HG03095 (cell line): ENCODE results near the gene PPARG.
"Not testable (repeated sequence)": the region's sequence is repeated elsewhere in the genome, so short reads cannot be mapped to it uniquely, and the experiment has no call there.

Experiments used
- ATAC-seq: cut with Tn5 transposase; IDR thresholded peaks from one replicate; pipeline ENCODE4 v1.9.1; 2021; ENCODE audit warnings: moderate library complexity; ENCODE audit not compliant: unreplicated experiment

The PPARG gene

DNA sequence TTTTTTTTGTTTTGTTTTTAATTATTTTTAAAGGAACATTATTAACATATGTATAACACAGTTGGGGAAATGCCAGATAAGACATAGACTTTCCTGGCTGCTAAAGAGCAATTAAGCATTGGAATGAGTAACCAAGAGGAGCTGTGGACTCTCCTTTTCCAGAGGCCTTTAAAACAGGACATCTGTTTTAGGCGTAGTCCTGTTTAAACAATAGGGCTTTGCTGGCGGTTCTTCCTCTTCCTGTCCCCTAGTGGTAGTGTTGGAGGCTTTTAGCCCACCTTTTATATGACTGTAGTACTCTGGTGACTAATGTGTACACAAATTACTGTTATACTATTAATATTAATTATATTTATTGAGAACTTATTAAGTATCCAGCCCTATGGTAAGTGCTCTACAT lies 81.9 kb downstream of the PPARG start:
- ATAC-seq = no peak

DNA sequence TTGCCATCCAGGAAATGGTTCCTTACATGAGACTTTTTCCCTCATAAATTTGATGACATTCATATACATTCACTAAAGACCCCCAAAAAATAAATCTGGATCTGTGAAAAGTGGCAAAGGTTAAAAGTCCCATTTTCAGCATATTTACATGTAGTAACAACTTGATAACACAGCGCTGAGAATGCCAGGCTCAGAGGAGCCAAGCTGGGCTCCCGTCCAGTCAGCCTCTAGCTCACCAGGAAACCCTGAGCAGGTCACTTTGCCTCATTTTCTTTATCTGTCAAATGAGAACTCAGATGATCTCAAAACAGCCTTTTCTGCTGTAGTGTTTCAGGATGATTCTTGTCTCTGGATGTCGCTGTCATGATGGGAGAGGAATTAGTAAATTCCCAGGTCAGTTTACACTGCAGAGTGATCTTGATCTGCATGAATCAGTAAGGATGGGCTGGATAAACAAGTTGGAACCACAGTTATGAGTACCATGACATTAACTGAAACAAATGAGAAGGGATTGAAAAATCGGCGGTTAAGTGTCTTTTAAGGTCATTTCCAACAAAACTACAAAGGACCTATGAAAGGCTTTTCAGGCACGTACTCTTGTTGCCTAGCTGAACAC lies 82.8 kb downstream of the PPARG start:
- no peak for ATAC-seq

DNA sequence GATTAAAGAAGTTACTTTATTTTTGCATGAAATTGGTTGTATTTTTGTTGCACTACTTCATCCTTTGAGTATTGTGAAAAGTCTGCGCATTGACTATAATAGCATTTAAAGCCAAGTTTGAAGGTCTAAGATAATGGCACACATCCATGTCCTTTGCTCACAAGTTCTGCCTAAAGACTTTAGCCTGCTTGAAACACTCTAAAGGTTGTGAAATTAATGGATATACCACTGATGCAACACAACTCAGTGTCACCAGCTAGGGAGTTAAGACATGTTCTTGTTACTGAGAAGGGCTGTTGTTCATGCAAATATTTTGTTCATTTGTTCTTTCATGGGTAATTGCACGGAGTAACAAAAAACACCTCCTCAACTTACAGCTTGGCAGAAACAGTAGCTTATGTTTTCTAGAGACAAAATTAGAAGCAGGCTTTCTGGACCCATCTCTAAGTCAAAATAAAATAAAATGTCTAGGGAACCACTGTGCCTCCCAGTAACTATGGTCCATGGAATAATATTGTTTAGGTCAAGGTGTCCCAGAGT lies 83.9 kb downstream of the PPARG start:
- no peak for ATAC-seq

DNA sequence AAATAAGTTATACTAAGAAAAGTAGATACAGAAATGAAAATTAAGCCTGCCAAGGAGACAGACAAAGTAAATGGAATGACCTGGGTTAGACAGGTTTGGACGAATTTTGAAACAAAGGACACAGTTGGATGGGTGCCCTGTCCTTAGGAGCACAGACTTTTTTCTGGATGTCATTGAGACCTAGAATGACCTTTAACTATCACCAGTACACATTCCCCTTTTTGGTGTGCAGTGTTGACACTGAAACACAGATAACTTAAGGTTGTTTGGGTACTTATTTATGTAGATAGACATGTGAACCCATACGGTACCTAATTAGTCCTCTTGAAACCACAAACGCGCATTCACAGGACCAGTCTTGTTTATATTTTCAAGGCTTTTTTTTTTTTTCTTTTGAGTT lies 86.7 kb downstream of the PPARG start:
- ATAC-seq = no peak

DNA sequence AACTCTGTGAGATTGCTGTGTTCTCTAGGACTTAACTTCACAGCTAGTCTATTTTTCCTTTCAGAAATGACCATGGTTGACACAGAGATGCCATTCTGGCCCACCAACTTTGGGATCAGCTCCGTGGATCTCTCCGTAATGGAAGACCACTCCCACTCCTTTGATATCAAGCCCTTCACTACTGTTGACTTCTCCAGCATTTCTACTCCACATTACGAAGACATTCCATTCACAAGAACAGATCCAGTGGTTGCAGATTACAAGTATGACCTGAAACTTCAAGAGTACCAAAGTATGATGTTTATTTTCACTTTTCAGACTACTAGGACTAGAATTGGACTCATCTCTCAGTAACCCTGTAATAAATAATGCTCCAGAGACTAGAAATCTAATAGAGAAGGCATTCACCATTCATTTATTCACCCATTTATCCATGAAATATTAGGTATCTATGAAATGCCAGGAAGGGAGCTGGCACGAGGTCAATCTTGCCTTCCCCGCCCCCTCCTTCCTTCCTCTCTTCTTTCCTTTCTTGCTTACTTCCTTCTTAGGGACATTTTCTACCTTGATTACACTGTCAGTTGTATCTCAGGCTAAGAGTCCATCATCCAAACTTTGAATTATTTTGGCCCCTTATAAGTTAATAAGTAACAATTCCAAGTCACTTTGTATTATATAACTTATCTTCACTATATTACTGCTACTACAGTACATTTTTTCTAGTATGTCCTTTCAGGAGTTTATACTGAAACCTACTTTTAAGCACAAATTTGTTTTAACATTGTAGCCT lies 91.0 kb downstream of the PPARG start:
- ATAC-seq = no peak

DNA sequence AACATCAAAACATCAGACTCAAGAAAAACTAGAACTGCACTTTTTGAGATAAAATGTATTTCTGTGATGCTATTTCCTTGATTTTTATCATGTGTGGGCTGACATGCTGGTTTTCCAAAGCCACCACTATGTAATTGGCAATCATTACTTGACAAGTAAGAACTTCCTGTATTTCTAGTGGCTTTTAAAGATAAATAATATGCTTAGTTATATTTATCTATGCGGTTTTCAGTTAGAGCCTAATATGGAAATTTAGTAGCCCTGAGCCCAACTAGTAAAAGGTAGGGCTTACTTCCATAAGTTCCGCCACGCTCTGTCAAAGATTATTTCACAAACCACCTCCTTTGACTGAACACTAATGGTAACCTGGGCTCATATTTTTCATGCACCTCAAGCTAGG lies 91.6 kb downstream of the PPARG start:
- ATAC-seq = no peak

DNA sequence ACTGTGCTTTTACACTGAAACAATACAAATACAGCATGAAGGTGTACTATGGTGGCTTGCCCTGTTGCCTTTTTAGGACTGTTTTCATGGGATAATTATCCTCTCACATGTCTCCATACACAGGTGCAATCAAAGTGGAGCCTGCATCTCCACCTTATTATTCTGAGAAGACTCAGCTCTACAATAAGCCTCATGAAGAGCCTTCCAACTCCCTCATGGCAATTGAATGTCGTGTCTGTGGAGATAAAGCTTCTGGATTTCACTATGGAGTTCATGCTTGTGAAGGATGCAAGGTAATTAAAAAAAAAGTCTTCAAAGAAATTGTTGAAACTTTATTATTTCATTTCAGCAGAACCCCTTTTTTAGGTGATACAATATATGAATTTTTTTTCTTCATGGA lies 92.3 kb downstream of the PPARG start:
- no peak for ATAC-seq

DNA sequence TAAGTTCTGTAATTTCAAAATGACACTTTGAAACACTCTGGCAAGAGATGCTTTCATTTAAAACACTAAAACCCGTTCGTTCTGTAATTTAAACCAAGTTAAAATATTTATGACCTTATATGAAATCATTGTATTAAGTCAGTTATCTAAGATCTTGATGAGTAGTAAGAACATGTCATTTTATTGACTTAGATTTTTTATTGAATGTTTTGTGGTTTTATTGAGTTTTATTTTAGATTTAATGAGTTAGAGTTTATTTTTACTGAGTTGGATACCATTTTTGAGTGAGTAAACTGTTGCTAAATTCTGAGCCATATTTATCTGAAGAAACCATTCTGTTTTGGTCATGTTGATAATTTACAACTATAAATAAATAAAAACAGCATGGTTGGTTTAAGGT lies 94.3 kb downstream of the PPARG start:
- no peak for ATAC-seq

DNA sequence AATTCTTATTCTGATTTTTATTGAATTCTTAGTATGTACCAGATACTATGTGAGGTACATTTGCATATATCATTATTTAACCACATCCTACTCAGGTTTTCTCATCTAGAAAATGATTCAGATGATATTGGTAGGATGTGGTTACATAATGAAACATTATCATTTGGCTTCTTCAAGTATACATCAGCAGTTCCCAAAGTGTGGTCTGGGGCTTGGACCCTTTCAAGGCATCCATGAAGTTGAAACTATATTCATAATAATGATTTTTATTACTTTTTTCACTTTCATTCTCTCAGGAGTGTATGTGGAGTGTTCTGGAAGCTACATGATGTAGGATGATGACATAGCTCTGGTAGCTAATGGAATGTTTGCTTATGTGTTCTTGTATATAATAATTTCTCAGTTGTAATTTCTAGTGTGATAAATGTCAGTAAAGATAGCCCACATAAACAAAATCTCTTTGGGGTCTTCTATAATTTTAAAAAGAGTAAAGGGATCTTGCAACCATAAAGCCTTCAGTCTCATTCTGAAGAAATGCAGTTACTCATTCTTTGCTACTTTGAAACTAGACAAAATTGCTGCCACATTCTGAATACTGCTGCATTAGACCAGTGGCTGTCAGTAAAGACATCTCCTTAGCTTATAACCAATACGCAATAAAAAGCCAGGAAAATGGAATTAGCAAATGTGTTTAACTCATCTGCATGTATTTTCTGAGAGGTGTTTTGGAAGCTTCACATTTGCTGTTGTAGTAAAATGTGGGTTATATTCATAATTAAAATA lies 95.8 kb downstream of the PPARG start:
- no peak for ATAC-seq

DNA sequence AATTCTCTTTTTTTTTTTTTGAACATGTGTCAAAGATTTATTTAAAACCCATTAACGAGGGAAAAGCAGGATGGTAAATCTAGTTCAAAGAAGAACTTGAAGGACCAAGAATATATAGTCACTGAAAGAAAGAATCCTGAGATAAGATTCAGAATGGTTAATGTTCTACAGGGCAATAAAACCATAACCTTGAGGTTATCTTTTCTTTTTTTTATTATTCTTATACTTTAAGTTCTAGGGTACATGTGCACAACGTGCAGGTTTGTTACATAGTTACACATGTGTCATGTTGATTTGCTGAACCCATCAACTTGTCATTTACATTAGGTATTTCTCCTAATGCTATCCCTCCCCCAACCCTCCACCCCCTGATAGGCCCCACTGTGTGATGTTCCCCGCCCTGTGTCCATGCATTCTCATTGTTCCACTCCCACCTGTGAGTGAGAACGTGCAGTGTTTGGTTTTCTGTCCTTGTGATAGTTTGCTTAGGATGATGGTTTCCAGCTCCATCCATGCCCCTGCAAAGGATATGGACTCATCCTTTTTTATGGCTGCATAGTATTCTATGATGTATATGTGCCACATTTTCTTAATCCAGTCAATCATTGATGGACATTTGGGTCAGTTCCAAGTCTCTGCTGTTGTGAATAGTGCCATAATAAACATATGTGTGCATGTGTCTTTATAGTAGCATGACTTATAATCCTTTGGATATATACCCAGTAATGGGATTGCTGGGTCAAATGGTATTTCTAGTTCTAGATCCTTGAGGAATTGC lies 97.8 kb downstream of the PPARG start:
- not testable (repeated sequence) for ATAC-seq

DNA sequence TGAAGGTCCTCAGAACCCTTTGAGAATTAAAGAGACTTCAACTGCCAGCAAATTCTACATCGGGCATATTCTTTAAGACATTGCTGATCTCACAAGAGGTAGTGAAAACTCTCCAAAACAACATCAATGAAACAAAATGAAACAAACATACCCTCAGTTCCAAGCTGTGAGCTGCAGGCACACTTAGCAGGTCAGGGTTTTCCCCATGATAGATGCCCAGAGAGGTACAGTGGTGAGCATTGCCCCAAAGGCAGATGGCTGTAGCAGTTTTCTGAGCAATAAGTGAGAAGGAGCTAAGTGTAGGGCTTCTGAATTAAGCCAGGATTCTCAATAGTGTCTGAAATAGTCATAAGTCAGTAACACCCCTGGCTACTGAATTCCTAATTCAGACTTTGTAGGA lies 99.3 kb downstream of the PPARG start:
- ATAC-seq = no peak

DNA sequence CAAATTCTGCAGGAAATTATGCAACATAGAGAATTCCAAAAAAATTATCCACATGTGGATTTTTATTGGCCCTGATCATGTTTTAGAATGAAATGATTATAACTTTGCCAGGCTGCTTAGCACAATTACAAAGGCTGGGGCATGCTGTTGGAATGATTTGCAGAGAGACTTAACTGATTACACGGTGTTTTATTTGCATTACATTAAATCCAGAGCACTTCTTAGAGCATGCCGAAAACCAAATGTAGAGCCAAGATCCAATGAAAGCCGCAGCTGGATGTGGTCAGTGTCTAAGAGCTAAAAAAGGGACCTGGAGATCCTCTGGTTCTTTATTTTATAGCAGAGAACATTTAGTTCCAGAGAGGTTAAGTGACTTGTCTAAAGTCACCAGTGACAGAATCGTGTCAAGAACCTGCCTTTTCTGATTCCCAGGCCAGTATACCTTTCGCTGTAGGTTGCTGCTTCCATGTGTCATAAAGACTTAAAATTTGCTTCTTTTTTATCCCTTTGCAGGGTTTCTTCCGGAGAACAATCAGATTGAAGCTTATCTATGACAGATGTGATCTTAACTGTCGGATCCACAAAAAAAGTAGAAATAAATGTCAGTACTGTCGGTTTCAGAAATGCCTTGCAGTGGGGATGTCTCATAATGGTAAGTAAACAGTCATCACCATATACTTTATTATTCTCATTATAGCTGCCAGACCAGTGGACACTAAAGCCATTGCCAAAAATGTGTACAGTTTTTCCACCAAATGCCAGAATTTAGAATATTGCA lies 103.4 kb downstream of the PPARG start:
- ATAC-seq = no peak

DNA sequence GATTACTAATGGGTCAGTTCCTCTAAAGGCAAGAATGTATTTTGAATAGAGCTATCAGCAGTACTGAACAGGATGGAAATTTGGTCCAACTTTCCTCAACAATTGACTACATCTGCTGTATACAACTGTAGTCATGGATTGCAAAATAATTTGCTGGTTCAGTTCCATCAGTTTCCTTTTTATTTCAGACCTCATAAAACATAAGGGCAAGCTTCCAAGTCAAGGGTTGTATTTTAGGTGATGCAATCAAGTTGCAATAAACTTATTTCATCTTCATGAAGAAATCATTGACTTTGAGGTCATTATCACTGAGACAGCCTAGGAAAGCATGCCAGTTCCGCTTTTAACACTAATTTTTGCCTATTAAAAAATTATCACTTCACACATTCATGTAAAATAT lies 105.0 kb downstream of the PPARG start:
- no peak for ATAC-seq

DNA sequence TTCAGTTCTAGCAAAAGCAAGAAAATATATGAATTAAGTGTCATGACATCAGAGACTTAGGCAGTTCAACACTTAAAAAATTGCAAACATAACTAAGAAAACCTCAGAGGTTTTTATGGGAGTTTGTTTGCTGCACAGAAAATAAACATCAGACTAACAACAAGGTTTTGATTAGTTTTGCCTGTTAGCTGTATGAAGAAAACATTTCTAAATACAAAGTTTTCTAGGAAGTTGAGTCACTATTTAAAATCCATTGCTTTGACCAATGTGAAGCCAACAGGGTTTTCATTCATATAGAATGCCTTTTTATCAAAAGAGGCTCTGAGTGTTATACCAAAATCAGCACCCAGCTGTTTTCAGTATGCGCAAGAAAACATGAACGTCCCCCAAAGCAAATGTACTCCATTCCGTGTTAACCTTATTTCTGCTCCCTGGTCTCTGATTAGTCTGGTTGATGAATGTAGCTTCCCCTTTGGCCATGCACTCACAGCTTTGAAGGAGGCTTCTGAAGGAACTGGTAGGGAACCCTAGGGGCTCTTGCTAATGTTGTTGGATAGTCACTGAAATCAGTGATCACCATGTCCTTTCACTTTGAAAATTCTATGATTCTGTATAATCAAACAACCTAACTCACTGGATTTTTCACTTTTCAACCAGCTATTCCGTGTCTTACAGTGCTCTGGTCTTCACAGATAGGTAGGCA lies 105.8 kb downstream of the PPARG start:
- no peak for ATAC-seq

DNA sequence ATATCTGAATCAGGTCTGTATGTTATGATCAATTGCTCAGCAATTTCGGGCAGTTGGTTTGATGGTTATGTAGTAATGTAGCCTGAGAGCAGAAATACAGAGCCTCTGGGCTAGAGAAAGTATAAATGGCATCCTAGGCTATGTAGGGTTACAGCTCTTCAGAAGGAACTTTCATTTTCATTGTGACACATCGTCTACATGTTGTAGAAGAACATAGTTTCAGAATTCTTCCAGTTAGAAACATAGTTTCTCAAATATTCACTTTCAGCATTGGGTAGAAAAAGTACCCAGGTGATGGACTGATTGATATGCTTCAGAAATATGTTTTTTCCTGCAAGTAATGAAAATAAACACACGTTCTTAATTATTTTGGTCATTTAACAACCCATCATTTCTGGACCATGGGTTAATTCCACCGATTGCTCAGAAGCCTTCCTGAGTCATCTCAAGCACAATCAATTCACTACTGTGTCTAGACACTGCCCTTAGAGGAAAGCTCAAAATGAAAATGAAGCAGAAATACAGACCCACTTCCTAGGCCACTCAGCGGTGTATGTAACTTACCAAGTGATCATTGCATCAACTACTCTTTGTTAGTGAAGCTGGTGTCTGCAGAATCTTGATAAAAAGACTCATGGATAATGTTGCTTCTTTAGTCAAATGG lies 106.6 kb downstream of the PPARG start:
- peak; percentile 97 for ATAC-seq

DNA sequence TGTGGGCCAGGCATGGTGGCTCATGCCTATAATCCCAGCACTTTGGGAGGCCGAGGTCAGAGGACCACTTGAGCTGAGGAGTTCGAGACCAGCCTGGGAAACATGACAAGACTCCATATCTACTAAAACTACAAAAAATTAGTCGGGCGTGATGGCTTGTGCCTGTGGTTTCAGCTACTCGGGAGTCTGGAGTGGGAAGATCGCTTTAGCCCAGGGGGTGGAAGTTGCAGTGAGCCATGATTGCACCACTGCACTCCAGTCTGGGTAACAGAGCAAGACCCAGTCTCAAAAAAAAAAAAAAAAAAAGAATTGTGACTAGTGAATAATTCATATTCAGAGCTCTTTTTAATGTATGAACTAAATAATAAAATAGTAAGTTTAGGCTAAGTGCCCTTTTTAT lies 107.6 kb downstream of the PPARG start:
- no peak for ATAC-seq

DNA sequence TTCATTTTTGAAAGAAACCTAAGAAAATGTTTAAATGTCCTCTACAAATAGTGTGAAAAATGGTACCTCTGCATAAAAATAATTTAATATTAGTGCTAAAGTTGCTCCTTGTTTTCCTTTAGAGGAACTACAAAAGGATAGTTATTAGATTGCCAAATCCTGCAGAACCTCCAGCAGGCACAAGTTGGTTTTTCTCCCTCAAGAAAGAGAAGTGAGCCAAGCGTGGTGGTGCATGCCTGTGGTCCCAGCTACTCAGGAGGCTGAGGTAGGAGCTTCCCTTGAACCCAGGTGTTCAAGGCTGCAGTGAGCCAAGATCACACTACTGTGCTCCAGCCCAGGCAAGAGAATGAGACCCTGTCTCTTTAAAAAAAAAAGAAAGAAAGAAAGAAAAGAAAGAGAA lies 110.4 kb downstream of the PPARG start:
- ATAC-seq = no peak

DNA sequence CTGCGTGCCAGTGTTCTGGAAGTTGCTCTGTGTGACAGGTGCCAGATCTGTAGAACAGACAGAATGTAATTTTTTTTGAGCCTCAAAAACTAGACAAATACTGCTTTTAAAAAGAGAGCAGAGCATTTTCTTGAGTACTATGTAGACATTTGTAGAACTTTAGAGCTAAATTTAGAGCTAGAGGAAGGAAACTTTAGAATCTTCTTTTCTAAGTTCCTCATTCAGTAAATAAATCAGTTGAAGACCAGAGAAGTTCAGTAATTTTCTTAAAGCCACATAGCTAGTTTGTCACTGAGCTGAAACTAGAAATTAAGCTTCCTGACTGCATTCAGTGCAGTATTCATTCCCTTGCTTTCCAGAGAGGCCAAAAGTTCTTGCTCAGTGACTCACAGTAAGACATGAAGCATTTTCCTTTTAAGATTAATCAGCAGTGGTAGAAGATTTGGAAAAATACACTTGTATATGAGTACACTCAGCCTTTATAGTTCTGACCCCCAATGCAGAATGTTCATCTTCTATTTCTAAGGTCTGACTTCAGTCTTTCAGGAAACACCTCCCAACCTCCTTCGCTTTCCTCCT lies 111.8 kb downstream of the PPARG start:
- ATAC-seq = no peak

DNA sequence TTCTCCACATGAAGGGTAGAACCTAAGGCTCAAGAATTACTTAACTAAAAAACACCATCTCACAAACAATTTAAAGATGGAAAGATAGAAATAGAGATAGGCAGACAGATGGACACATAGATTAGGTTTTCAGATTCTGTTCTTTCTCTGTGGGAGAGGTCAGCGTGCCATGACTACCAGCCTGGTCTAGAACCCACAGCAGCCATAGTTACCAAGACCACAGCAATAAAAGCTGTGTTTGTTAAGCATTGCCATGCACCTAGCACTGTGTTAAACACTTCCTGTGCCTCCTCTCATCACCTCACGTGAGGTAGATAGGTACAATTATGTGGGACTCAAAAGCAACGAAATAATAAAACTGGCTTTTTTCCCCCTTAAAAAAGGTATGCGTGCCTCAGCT lies 112.3 kb downstream of the PPARG start:
- ATAC-seq = no peak
